HG02610 (cell line): Measurements from ENCODE around the gene OSBPL6.
"Not testable (repeated sequence)": the region's sequence is repeated elsewhere in the genome, so short reads cannot be mapped to it uniquely, and the experiment has no call there.

Experiments
- ATAC-seq: cut with Tn5 transposase; IDR thresholded peaks from one replicate; pipeline ENCODE4 v1.9.1; 2021; ENCODE audit warnings: mild to moderate bottlenecking, moderate library complexity; ENCODE audit not compliant: unreplicated experiment

OSBPL6 gene

GRCh38 chr2:178197791-178198190, 3.5 kb downstream of the OSBPL6 start:
- no peak for ATAC-seq

DNA sequence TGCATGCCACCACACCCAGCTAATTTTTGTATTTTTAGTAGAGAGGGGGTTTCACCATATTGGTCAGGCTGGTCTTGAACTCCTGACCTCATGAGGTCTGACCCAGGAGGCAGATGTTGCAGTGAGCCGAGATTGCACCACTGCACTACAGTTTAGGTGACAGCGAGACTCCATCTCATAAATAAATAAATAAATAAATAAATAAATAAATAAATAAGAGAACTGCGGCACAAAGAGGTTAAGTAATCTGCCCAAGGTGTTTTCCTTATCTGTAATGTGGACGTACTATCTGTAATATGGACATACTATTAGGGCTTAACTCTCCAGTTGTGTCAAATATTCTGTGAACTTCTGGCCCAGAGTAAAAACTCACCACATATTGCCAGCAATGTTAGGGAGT, 4.1 kb downstream of the OSBPL6 start:
- ATAC-seq = not testable (repeated sequence)

GRCh38 chr2:178199334-178199733, 5.0 kb downstream of the OSBPL6 start:
- ATAC-seq = no peak

- no peak for ATAC-seq
Observed at GRCh38 chr2:178200331-178200730, 6.0 kb downstream of the OSBPL6 start.

DNA sequence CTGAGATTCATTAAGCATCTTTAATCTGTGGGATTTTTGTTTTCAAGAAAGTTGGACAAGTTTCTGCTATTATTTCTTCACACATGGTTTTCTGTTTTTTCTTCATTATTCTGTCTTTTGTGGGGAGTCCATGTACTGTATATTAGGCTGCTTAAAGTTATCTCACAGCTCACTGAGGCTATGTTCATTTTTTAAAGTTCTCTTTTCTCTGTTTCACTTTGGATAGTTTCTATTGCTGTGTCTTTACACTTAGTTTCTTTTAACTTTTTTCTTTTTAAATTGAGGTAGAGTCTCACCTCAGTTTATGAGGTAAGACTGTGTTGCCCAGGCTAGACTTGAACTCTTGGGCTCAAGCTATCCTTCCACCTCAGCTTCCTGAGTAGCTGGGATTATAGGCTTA, 8.6 kb downstream of the OSBPL6 start:
- ATAC-seq = no peak

GRCh38 chr2:178204977-178205376, 10.7 kb downstream of the OSBPL6 start:
- ATAC-seq = no peak

DNA sequence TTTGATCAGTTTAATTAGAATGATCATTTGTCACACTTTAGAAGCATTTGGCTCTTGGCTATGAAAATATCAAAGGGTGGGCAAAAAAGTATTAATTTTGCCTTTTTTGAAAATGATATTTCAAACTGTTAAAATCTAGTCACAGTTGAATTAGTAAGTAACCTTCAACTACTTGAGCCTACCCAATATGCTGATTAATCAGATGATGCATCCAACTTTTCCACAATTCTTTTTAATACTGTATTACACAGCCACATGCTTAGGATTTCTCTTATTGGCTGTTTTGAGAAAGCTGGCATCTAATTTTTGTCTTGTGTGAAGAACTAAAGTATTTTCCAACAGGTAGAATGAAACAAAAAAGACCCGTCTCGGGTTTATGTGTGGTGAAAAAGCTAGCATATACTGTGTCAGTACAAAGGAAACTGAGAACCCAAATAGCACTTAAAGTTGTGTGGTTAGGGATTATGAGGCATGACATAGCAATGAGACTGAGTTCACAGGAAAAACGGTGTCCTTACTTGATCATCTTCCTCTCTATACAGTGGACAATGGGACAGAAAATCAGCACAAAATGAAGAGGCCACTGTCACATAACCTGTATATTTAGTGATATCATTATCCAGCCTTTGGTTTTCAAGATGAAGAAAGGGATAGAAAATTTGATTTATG, 11.7 kb downstream of the OSBPL6 start:
- no peak for ATAC-seq

DNA sequence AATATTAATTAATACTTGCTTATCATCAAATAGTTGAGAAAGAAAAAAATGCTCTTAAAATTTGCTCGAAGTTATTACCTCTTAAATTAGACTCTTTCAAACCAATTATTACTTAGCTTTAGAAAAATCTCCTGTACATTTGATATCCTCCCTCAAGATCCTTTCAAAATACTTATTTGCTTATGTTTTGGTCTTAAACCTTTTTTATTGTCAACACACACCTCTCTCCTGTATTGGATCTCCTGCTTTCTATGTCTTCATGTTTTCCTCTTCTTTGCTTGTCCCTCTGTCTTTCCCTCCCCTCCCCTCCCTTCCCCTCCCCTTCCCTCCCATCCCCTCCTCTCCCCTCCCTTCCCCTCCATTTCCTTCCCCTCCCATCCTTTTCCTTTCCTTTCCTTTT, 14.0 kb downstream of the OSBPL6 start:
- ATAC-seq = no peak

DNA sequence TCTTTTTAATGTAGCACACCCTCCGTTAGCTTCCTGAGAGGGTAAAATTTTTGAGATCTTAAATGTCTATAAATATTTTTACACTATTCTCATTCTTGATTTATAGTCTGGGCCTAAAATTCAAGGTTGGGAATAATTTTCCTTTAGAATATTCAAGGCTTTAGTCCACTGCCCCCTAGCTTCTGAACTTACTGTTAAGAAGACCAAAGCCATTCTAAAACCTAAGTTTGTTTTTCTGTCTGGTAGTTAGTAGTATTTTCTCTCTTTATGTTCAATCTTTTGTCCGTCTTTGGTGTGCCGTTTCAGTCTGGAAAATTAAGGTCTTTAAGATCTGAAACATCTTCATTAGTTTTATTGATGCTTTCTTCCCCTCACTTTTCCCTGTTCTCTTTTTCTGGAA, 14.5 kb downstream of the OSBPL6 start:
- no peak for ATAC-seq

DNA sequence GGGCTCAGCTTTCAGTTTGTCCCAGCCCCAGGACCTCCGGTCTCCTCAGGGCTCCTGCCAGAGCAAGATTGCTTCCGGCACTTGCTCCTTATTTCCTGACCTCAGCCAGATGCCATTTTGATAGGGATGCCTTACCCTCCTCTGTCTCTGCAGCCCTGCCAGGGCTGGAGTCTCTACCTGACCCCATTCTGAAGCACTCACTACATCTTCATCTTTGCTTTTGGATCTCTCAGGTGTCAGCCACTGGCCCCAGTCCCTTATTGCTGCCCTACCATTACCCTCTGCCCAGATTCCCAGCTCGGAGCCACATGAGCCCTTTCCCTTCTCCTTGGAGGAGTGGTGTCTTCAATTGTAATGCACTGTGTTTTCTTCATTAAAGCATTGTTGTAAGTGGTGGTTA, 17.1 kb downstream of the OSBPL6 start:
- ATAC-seq = no peak

- no peak for ATAC-seq
Observed at GRCh38 chr2:178211943-178212342, 17.6 kb downstream of the OSBPL6 start.

GRCh38 chr2:178213991-178214390, 19.7 kb downstream of the OSBPL6 start:
- ATAC-seq = no peak

GRCh38 chr2:178219247-178219646, 24.9 kb downstream of the OSBPL6 start:
- ATAC-seq = no peak

- no peak for ATAC-seq
Observed at GRCh38 chr2:178220814-178221213, 26.5 kb downstream of the OSBPL6 start.

GRCh38 chr2:178221556-178221955, 27.2 kb downstream of the OSBPL6 start:
- ATAC-seq = no peak

GRCh38 chr2:178223806-178224205, 29.5 kb downstream of the OSBPL6 start:
- no peak for ATAC-seq

GRCh38 chr2:178225006-178225805, 30.9 kb downstream of the OSBPL6 start:
- no peak for ATAC-seq

DNA sequence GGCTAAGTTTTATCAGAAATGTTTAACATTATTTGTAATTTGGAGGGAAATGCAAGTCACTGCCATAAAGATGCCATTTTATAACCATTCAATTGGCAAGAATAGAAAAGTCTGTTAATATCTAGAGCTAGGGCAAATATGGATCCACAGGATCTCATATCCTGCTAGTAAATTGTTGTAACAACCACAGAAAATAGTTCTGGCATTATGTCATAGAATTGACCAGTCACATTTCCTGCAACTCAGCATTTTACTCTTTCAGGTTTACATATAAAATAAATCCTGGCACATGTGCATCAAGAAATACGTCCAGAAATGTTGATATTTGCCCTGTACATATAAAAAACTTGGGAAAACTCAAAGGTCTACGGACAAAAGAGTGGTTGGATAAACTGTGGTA, 32.9 kb downstream of the OSBPL6 start:
- no peak for ATAC-seq

GRCh38 chr2:178229927-178230326, 35.6 kb downstream of the OSBPL6 start:
- no peak for ATAC-seq

DNA sequence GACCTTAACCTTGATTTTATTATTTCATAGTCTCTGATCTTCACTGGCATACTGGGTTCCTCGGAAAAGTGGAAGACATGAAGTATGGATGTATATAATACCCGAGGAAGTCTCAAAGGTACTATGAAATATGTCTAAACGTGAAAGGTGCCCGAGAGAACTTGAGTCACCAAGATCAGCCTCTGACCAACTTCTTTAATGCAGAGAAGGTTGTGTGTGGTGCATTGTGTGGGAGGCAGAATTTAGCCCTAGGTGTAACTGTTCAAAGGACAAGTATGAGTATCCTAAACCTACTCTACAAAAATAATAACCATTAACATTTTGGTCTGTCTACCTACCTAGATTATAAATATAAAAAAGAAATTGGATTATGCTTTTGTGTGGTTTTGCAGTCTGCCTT, 36.1 kb downstream of the OSBPL6 start:
- no peak for ATAC-seq

- ATAC-seq = no peak
Observed at GRCh38 chr2:178233428-178233827, 39.1 kb downstream of the OSBPL6 start.

DNA sequence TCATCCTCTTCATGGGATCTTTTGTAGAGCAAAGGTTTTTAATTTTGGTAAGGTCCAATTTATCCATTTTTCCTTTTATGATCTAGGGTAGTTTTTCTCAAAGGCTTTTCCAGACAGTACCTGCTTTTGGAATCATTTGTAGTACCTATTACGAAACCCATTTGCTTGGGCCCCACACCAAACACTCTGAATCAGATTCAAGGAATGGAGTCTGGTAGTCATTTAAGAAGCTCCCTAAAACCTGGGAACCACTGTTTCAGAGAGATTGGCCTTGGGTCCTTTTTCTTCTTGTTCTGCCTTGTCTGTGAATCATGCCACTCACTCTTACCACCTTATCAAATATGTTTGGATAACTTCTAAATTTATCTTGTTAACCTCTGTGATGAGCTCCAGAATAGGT, 40.3 kb downstream of the OSBPL6 start:
- no peak for ATAC-seq
